Neuronal stem cell (in vitro differentiated cells): ENCODE results near the gene ENTPD6.
"Not testable (repeated sequence)": the region's sequence is repeated elsewhere in the genome, so short reads cannot be mapped to it uniquely, and the experiment has no call there.

ENCODE experiments used
- DNase-seq: peaks from one replicate; pipeline ENCODE4 v3.0.0-alpha.2; 2013; ENCODE audit warnings: low spot score
- H2AFZ ChIP-seq: one replicate; pipeline ENCODE4 v1.6.1; 2013; ENCODE audit warnings: mild to moderate bottlenecking, low read length, inconsistent platforms
- H2AK5ac ChIP-seq: 2 replicates; pipeline ENCODE4 v1.6.1; 2013; ENCODE audit warnings: low read depth, mild to moderate bottlenecking, inconsistent platforms, low read length, moderate library complexity, mixed read lengths
- H2BK120ac ChIP-seq: 2 replicates; pipeline ENCODE4 v1.6.1; 2013; ENCODE audit warnings: low read depth, mild to moderate bottlenecking, inconsistent platforms, low read length, moderate library complexity, mixed read lengths
- H2BK12ac ChIP-seq: one replicate; pipeline ENCODE4 v1.6.1; 2013; ENCODE audit warnings: low read length, inconsistent platforms
- H2BK15ac ChIP-seq: 2 replicates; pipeline ENCODE4 v1.6.1; 2013; ENCODE audit warnings: mild to moderate bottlenecking, low read length, inconsistent platforms, mixed read lengths
- H2BK5ac ChIP-seq: one replicate; pipeline ENCODE4 v1.6.1; 2013; ENCODE audit warnings: inconsistent platforms, mild to moderate bottlenecking, low read length, moderate library complexity
- H3K14ac ChIP-seq: one replicate; pipeline ENCODE4 v1.6.1; 2013; ENCODE audit warnings: low read length, inconsistent platforms
- H3K18ac ChIP-seq: 2 replicates; pipeline ENCODE4 v1.6.1; 2013; ENCODE audit warnings: low read length, inconsistent platforms
- H3K23ac ChIP-seq: 2 replicates; pipeline ENCODE4 v1.6.1; 2013; ENCODE audit warnings: low read depth, mild to moderate bottlenecking, mixed read lengths, low read length, inconsistent platforms; ENCODE audit not compliant: poor library complexity
- H3K27ac ChIP-seq: replicated peaks from 3 replicates; pipeline ENCODE4 v1.5.1; 2013; ENCODE audit warnings: low read length, inconsistent platforms
- H3K27me3 ChIP-seq, 3 experiments: 2 replicates each; pipeline ENCODE4 v1.6.1; 2013; ENCODE audit warnings: low read length in 3 of 3, mild to moderate bottlenecking in 2 of 3, inconsistent platforms in 1 of 3, low read depth in 1 of 3, mixed read lengths in 1 of 3, moderate library complexity in 1 of 3; ENCODE audit not compliant: control insufficient read depth in 3 of 3, insufficient read depth in 3 of 3
- H3K36me3 ChIP-seq, 2 donors: replicated peaks in 1 of 2; 2 replicates each; pipeline ENCODE4 v1.6.1; 2013; ENCODE audit warnings: low read length in 2 of 2; ENCODE audit not compliant: control insufficient read depth in 2 of 2, insufficient read depth in 2 of 2
- H3K4ac ChIP-seq: 2 replicates; pipeline ENCODE4 v1.6.1; 2013; ENCODE audit warnings: inconsistent platforms, mild to moderate bottlenecking, low read length, moderate library complexity
- H3K4me1 ChIP-seq, 2 donors: 1 replicate in 1 of 2; 2 replicates in 1 of 2; pipeline ENCODE4 v1.6.1; 2013; ENCODE audit warnings: low read length in 2 of 2, low read depth in 1 of 2; ENCODE audit not compliant: control insufficient read depth in 2 of 2, insufficient read depth in 1 of 2
- H3K4me2 ChIP-seq: one replicate; pipeline ENCODE4 v1.6.1; 2013; ENCODE audit warnings: mild to moderate bottlenecking, low read length, inconsistent platforms; ENCODE audit not compliant: insufficient read depth, poor library complexity, severe bottlenecking
- H3K4me3 ChIP-seq, 2 donors: 2 replicates each; pipeline ENCODE4 v1.5.1; 2013; ENCODE audit warnings: low read length in 2 of 2, mild to moderate bottlenecking in 2 of 2, inconsistent platforms in 1 of 2, moderate library complexity in 1 of 2
- H3K79me1 ChIP-seq: one replicate; pipeline ENCODE4 v1.6.1; 2013; ENCODE audit warnings: low read depth, mild to moderate bottlenecking, inconsistent platforms, low read length, moderate library complexity
- H3K9ac ChIP-seq: one replicate; pipeline ENCODE4 v1.6.1; 2013; ENCODE audit warnings: mild to moderate bottlenecking, low read depth, low read length, inconsistent platforms; ENCODE audit not compliant: poor library complexity
- H3K9me3 ChIP-seq, 2 donors: replicated peaks in 1 of 2; 2 replicates each; pipeline versions ENCODE3 to v1.6.1; 2013; ENCODE audit warnings: low read length in 2 of 2, mild to moderate bottlenecking in 2 of 2, inconsistent platforms in 1 of 2, low read depth in 1 of 2, mixed read lengths in 1 of 2, moderate library complexity in 1 of 2; ENCODE audit not compliant: control insufficient read depth in 2 of 2, insufficient read depth in 1 of 2
- H4K8ac ChIP-seq: one replicate; pipeline ENCODE4 v1.6.1; 2013; ENCODE audit warnings: low read depth, mild to moderate bottlenecking, inconsistent platforms, low read length, moderate library complexity
- H4K91ac ChIP-seq: one replicate; pipeline ENCODE4 v1.6.1; 2013; ENCODE audit warnings: low read length, low read depth, mild to moderate bottlenecking, inconsistent platforms; ENCODE audit not compliant: poor library complexity
- WGBS, 2 donors: extraction: QIAGEN DNeasy Blood & Tissue Kit; methylation state at CpG; one replicate each; pipeline ENCODE4 v1.1.7; 2013; ENCODE audit warnings: missing lambda C conversion rate in 2 of 2, mixed read lengths in 1 of 2; ENCODE audit not compliant: insufficient read length in 2 of 2, insufficient replicate concordance in 1 of 2; ENCODE audit errors: extremely low coverage in 2 of 2; 5-methylcytosine and 5-hydroxymethylcytosine counted together

ENTPD6 gene

GRCh38 chr20:25160467-25160866 lies 35.0 kb upstream of the ENTPD6 start:
- Histone ChIP-seq H3K27me3 (no peaks in the 10 kb centered on the region), H3K9ac (no peak overlapping the region), H3K4me1 (no peaks in the 10 kb centered on the region), H2BK120ac (no peak overlapping the region), H4K91ac (no peak overlapping the region), H3K4me3 (no peak overlapping the region), H2AFZ (peak overlapping the region; percentile 9), H3K23ac (no peak overlapping the region), H2BK5ac (no peak overlapping the region), H2BK12ac (no peak overlapping the region), H4K8ac (no peak overlapping the region), H2BK15ac (no peak overlapping the region), H3K27ac (no peak overlapping the region), H3K18ac (no peak overlapping the region), H2AK5ac (no peak overlapping the region), H3K4me2 (no peak overlapping the region), H3K9me3 (peaks cover 8 to 15% of the 10 kb centered on the region in 2 donors), H3K79me1 (no peaks in the 10 kb centered on the region), H3K14ac (no peak overlapping the region), H3K36me3 (no peaks in the 10 kb centered on the region), H3K4ac (no peak overlapping the region)
- DNase-seq, result no peak
- no CpG with 5 or more reads among the region's 3 CpGs for WGBS, 2 donors

- Histone ChIP-seq H3K14ac (no peak overlapping the region), H3K4me2 (no peak overlapping the region), H2AFZ (peak overlapping the region; percentile 9), H3K18ac (no peak overlapping the region), H3K79me1 (no peaks in the 10 kb centered on the region), H4K91ac (no peak overlapping the region), H2BK5ac (no peak overlapping the region), H3K27me3 (no peaks in the 10 kb centered on the region), H2BK120ac (no peak overlapping the region), H2AK5ac (no peak overlapping the region), H3K9me3 (peaks cover 8 to 18% of the 10 kb centered on the region in 2 donors), H4K8ac (no peak overlapping the region), H3K9ac (no peak overlapping the region), H3K36me3 (no peaks in the 10 kb centered on the region), H3K4me3 (no peak overlapping the region), H3K27ac (no peak overlapping the region), H3K4ac (no peak overlapping the region), H2BK12ac (no peak overlapping the region), H3K4me1 (no peaks in the 10 kb centered on the region), H3K23ac (no peak overlapping the region), H2BK15ac (no peak overlapping the region)
- DNase-seq, result no peak
- WGBS, 2 donors, result no CpG with 5 or more reads among the region's 3 CpGs
These were observed 34.6 kb upstream of the ENTPD6 start for GRCh38 chr20:25160897-25161296.

- Histone ChIP-seq H3K9ac (no peak overlapping the region), H2BK12ac (no peak overlapping the region), H2AFZ (no peak overlapping the region), H3K27ac (no peak overlapping the region), H3K4me3 (no peak overlapping the region), H3K79me1 (no peaks in the 10 kb centered on the region), H2BK15ac (no peak overlapping the region), H3K23ac (no peak overlapping the region), H3K9me3 (peaks cover 6 to 18% of the 10 kb centered on the region in 2 donors), H2AK5ac (no peak overlapping the region), H4K8ac (no peak overlapping the region), H3K27me3 (no peaks in the 10 kb centered on the region), H3K4ac (no peak overlapping the region), H3K18ac (no peak overlapping the region), H3K4me2 (no peak overlapping the region), H2BK120ac (no peak overlapping the region), H3K36me3 (no peaks in the 10 kb centered on the region), H4K91ac (no peak overlapping the region), H2BK5ac (no peak overlapping the region), H3K14ac (no peak overlapping the region), H3K4me1 (no peaks in the 10 kb centered on the region)
- no peak for DNase-seq
These were observed 30.4 kb upstream of the ENTPD6 start for GRCh38 chr20:25165128-25165527.

- not testable (repeated sequence) for H3K4ac ChIP-seq, DNase-seq, H3K9ac ChIP-seq, H3K14ac ChIP-seq, H2BK12ac ChIP-seq, H3K79me1 ChIP-seq, H2BK15ac ChIP-seq, H3K27ac ChIP-seq, H3K36me3 ChIP-seq, H4K91ac ChIP-seq, H2BK5ac ChIP-seq, H3K4me3 ChIP-seq, H3K4me1 ChIP-seq, H3K4me2 ChIP-seq, H3K18ac ChIP-seq, H4K8ac ChIP-seq, H2AFZ ChIP-seq, H2BK120ac ChIP-seq, H3K23ac ChIP-seq, H3K27me3 ChIP-seq, H2AK5ac ChIP-seq
- WGBS, 2 donors, result no CpG with 5 or more reads among the region's 2 CpGs
- peaks cover 6 to 18% of the 10 kb centered on the region in 2 donors for H3K9me3 ChIP-seq
These were observed 29.3 kb upstream of the ENTPD6 start for GRCh38 chr20:25166105-25166782.
